Right kidney (tissue), 1 donor: ENCODE results near the gene TRAPPC12.

Source experiments
- DNase-seq: peaks from one replicate; pipeline ENCODE4 v3.0.0-alpha.2; 2016

Gene TRAPPC12

DNA sequence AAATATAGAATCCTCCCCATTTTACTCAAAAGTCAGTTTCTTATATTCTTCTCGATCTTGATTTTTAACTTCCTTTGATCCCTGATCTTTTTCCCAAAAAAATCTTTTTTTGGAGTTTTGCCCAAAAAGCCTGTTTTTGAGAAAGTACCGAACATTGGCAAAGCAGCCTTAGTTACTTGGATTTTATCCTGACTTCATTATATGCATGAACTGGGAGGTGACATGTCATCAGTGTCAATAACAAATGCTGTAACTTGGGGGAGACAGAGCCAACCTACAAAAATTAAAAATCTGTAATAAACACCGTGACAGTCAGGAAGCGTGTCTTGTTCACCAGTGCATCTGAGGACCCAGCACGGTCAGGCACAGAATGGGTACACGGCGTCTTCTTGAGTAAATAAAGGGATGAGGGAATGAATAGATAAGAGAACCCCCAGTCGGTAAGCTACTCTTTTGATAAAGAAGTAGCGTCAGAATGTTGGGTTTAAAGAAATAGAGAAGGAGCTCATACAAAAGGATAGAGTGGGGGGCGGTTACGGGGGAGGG, 24.9 kb downstream of the TRAPPC12 start:
- DNase-seq: no peak

DNA sequence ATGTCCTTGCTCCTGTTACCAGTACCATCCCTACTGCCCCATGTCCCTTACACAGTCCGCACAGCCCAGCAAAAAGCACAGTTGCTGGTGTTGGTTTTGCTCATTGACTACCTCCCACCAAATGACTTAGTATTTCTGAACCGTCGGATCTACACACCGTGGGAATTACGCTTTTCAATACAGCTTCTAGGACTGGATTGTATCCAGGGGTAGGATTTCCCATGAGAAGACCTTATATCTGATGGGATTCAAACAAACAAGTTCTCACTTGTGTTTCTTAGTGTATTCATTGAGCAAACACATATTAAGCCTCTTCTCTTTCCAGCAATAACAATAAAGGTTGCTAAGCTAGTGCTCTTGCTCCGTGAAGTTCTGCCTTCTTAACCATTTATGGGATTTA, 25.8 kb downstream of the TRAPPC12 start:
- DNase-seq: no peak

DNA sequence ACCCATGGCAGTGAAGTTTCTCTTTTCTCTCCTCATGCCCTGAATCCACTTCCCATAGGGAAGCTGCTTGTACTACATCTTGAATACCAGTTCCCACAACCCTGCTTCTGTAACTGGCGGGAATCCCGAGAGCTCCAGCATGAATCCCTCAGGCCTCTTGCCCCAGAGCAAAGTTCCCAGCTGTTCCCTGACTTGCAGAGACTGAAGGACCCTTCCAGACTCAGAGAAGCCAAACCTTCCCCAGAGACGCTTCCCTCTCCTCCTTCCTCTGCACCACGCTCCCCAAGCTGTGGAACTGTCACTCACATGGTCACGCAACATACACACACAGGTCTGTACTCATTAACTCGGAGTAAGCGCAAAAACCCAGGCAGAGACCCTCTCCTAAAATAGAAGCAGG, 26.4 kb downstream of the TRAPPC12 start:
- no peak for DNase-seq

- no peak for DNase-seq
Measured at GRCh38 chr2:3406501-3406900, 27.0 kb downstream of the TRAPPC12 start.

DNA sequence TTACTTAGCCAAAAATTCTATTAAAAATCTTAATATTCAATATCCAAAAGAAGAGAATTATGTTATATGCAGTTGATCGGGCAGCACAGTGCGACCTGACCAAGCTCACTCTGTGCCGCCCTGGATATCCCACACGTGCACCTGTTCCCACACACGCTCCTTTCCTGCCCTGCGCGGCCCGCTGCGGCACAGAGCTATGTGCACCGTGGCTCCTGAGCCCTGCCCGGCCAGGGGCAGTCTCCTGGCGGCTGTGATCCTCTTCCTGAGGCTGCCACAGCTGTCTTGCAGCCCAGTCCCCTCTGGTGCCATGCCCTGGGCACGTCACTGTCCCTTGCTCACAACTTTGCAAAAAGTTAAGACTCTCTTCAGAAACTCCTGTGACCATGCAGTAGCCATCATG, 29.3 kb downstream of the TRAPPC12 start:
- DNase-seq: no peak

GRCh38 chr2:3409627-3410170, 30.2 kb downstream of the TRAPPC12 start:
- DNase-seq: no peak

DNA sequence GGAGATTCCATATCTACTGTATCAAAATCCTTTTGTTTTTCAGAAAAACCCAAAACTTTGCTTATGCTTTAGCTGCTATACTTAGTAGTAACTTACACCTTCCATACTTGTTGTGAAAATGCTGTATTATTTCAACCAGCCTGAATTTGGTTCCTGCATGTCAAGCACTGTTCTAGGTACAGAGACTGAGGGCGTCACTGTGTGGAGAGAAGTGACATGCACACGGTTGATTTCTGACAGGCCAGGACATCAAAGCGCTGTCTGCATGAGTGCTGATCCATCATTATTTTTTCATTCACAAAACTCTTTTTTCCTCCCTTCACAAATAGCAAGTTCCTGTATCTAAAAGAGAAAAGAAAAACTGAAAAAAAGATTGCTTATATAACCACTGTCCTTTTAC, 31.6 kb downstream of the TRAPPC12 start:
- no peak for DNase-seq

DNA sequence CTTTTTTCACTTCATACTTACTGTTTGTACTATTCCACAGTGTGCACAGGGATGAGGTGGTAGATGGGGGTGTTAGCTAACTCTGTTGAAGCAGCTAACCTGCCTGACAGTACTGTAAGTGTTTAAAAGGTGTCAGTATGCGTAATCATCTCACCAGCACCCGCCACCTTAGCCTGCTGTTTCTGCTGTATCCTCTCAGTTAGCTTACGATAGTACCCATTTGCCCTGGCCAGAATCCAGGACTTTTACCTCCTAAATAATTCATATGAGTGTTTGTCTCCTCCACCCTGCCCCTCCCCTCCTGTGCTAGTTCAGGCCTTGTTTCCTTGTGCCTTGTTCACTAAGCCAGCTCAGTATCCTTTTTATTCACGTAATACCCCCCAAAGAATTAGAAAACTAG, 34.2 kb downstream of the TRAPPC12 start:
- DNase-seq: no peak

DNA sequence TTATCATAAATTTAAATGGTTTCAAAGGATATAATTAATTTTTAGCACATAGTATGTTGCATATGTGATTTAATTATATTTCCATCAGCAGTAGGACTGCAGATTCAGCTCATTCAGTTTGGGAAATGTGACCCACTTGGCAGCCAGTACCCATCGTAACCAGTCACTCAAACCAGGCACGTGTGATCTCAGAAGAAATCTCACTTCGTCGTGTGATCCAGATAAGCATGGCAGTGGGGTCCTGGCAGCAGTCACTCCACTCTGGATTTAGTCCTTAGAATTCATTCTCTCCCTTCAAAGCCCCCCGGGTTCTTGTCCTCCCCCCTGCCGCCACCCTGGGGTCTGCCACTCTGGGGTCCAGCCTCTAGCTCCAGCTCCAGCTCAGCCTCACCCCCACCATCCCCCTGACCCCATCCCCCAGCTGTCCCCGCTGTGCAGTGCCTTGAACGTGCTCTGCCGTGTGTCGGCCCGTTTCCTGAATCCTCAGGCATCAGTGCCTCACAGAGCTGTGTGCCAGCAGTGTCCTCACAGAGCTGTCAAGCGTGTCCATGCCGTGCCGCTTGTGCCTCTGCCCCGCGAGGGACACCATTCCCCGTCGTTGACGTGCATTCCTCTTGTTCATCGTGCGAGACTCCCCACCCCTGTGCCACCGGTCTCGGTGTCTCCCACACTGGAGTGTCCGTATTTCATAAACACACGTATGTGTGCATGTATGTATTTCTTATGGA, 34.8 kb downstream of the TRAPPC12 start:
- no peak for DNase-seq

DNA sequence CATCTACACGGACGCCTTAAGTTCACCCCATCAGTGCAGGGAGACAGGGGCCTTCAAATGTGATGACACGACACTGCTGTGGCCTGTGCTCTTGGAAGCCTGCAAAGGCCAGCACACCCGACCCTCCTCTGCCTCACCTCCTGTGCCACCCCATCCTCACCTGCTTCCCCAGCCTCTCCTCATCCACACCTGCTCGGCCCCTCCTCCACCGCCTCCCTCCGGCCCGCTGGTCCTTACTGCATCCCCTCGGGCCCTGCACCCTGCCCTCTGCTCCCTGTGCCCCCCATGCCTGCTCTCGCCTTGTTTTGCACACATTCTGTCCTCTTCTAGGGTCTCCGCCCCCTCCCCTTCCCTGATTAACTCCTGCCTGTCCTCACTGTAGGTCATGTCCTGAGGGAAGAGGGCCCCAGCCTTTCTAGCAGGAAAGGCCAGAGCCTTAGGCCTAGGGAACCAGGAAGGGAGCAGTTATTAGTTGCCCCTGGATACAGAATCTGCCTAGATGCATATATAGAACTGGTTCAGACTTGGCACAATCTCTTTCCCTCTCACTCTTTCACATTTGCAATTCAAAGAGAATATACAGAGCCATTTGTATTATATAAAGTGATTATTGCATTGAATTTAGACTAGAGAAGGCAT, 39.4 kb downstream of the TRAPPC12 start:
- DNase-seq: no peak

DNA sequence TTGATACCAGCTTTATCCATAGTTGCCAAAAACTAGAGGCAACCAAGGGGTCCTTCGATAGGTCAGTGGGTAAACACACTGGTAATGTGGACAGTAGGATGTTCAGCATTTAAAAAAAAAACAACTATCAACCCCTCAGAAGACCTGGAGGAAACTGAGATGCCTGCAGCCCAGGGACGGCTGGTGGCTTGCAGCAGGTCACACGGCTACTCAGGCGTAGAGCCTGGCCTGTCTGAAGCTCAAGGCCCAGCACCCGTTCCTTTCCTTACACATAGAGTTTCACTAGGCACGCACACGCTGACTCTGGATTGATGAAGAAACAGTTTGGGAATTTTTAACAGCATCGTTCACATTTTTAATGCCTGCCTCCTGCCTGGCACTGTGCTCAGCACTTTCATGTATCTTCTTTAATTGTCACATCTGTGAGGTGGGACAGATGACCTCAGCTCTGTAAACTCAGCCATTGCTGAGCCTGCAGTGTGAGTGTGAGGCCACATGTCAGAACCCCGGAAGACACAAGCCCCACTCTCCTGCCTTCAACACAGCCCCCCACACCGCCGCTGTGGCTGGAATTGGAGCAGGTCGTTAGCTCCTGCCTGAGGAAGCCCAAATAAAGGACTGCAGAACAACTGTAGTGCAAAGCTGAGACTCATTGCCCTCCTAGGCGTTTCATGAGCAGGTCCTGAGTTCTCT, 40.7 kb downstream of the TRAPPC12 start:
- no peak for DNase-seq

- no peak for DNase-seq
Measured at GRCh38 chr2:3420769-3421397, 41.4 kb downstream of the TRAPPC12 start.

GRCh38 chr2:3421580-3421979, 42.1 kb downstream of the TRAPPC12 start:
- DNase-seq: no peak

GRCh38 chr2:3422161-3422779, 42.8 kb downstream of the TRAPPC12 start:
- no peak for DNase-seq

GRCh38 chr2:3423492-3424170, 44.1 kb downstream of the TRAPPC12 start:
- DNase-seq: peak; percentile 37

DNA sequence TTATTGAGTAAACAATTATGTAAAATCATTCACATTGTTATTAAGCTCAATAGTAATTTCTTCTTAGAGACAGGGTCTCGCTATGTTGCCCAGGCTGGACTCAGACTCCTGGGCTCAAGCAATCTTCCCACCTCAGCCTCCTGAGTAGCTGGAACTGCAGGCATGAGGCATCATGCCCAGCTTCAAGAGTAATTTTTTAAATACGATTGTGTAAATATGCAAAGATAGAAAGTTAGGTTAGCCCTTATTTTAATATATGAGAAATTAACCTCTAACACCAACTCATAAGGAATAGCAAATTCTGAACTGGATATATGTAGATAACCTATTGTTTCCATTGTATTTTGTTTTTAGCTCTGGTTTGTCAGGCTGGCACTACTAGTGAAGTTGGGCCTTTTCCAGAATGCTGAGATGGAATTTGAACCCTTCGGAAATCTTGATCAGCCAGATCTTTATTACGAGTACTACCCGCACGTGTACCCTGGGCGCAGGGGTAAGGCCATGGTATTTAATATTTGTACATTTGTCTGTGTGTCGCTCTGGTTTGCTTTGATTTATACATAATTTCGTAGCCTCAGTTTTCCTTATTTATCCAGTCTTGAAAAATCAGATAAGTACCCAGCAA, 44.8 kb downstream of the TRAPPC12 start:
- no peak for DNase-seq

DNA sequence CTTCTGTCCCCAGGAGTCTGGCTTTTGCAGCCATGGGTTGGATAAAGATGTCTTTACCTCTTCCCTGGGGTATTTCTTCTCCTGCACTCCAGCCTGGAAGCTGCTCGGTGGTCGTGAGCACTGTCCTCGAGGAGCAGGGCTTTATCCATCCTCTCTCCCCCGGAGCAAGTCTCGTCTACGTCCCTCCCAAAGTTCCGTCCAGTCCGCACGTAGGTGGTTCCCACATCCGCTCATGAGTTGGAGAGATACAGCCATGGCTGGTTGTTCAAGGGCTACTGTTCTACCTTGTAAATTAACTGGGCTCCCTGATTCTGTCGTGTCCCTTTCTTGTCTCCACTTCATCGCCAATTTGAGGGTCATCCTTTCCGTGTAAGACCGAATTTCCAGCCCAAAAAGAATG, 47.1 kb downstream of the TRAPPC12 start:
- no peak for DNase-seq

GRCh38 chr2:3427272-3427671, 47.8 kb downstream of the TRAPPC12 start:
- DNase-seq: no peak

GRCh38 chr2:3428577-3428976, 49.1 kb downstream of the TRAPPC12 start:
- DNase-seq: no peak

DNA sequence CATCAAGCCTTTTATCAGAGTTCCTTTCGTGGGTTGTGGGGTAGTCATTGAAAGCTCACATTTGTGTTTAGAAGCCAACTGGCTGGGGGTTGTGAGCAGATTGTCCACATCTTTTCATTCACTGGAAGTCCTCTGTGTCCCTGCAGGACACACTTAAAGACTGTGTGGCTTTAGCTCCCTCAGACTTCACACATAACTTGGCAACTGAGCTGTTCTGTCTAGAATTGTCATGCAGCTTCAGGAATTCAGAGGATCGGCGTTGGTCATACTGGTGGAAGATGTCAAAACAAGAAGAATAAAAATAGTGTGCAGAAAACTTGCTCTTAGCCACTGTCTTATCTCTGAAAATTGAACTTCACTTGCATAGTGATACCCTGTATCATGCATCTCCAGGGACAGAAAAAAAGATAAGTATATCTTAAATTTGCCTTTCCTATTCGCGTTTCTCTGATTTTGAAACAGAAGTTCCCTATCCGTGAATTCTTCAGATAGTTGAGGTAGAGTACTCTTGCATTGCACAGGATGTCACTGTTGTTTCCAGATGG, 49.6 kb downstream of the TRAPPC12 start:
- DNase-seq: no peak

DNA sequence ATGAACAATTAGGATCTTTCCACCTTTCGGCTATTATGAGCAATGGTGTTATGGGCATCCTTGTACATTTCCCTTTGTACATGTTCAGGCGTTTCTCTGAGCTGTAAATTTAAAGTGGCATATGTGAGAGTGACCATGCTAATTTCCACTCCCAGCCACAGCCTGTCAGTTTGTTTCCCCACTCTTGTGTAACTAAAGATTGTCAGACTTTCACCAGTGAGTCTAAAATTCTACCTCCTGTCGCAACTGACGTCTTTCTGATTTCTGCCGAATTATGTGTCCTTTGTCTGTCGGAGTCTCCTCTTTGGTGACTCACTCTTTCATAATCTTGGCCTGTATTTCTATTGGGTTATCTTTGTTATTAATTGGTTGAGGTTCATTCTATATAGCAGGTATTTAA, 50.7 kb downstream of the TRAPPC12 start:
- no peak for DNase-seq
